ENCODE data around the gene HMX1.

The HMX1 gene

DNA sequence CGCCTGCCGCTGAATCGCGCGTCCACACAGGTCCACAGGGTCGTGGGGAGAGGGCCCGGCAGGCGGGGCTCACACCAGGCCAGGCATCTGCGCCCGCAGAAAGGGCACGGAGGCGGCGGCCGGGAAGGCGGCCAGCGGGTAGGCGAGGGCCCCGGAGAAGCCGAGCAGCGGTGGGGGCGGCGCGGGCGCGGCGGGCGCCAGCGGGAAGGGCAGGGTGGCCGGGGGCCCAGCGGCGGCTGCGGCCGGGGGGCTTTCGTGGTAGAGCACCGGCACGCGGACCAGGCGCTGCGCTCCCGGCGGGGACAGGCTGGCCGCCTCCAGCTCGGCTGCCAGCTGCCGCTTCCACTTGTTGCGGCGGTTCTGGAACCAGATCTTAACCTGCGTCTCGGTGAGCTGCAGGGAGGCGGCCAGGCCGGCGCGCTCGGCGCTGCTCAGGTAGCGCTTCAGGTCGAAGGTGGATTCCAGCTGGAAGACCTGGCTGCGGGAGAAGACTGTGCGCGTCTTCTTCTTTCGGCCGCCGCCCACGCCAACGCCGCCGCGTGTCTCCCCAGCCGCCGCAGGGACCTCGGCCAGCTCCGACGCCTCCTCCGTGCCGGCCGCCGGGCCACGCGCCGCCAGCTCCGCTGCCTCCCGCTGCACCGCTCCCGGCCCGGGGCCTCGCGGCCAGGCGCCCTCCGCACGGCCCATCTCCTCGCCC lies 3.9 kb downstream of the HMX1 start:
- no peak for DNase-seq

DNA sequence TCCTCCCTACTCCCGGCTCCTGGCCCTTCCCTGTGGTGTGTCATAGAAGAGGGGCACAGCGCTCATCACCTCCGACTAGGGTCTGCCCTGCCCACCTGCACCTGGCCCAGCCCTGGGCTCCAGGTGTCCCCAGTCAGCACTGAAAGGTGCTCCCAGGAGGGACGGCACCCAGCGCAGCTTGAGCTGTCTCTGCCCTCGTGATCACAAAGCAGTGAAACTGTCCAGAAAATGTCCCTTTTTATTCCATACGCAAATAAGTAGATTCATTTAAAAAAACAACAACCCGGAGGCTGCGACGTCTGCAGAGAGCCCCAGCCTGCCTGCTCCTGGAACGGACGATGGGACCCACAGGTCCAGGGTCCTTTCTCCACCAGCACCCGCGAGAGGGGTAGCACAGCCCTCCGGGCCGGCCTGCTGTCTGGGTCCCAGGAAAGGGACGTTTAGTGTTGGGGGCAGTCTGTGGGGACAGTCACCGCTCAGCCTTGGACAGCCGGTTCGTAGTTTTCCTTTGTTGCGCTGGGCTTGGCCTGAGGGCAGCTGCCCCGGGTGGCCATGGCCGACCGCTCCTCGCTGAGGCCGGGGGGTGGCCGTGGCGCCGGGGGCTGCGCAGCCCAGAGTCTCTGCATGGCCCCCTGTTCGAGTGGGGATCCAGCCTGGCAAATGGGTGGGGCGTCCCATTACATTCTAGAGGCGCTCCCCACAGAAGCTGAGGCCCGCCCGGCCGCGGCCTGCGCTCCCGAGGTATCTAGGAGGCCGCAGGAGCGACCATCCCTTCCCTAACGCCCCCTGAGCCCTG lies 4.6 kb downstream of the HMX1 start:
- no peak for DNase-seq

DNA sequence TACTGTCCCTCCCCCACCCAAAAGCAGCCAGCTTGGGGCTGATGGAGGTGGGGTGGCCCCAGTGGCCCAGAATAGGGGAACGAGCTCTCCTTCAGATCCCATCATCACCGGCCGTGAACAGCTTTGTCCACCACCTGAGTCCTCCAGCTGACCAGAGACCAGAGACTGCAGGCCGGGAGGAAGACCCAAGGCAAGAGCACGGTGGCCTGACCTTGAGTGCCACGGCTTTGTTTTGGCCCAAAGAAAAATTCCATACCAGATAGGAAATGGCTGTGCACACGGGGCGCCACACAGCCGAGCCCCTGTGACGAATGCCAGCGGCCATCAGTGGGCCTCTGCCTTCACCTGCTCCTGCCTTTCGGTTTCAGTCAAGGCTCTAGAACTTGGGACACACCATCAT lies 5.2 kb downstream of the HMX1 start:
- DNase-seq, result no peak

- no peak for DNase-seq
Observed at GRCh38 chr4:8865681-8866310, 5.8 kb downstream of the HMX1 start.

GRCh38 chr4:8864912-8865680 lies 6.5 kb downstream of the HMX1 start:
- DNase-seq, result no peak

- DNase-seq, result no peak
Observed at GRCh38 chr4:8863686-8864682, 7.7 kb downstream of the HMX1 start.

- DNase-seq, result no peak
Observed at GRCh38 chr4:8862800-8863685, 8.6 kb downstream of the HMX1 start.

GRCh38 chr4:8862334-8862733 lies 9.3 kb downstream of the HMX1 start:
- no peak for DNase-seq

GRCh38 chr4:8861576-8862295 lies 9.9 kb downstream of the HMX1 start:
- DNase-seq, result no peak

- no peak for DNase-seq
Observed at GRCh38 chr4:8860892-8861575, 10.6 kb downstream of the HMX1 start.

GRCh38 chr4:8860096-8860891 lies 11.3 kb downstream of the HMX1 start:
- no peak for DNase-seq

GRCh38 chr4:8859550-8860095 lies 12.0 kb downstream of the HMX1 start:
- DNase-seq, result no peak

- DNase-seq, result no peak
Observed at GRCh38 chr4:8858701-8859210, 12.9 kb downstream of the HMX1 start.

- DNase-seq, result no peak
Observed at GRCh38 chr4:8857766-8858700, 13.6 kb downstream of the HMX1 start.

DNA sequence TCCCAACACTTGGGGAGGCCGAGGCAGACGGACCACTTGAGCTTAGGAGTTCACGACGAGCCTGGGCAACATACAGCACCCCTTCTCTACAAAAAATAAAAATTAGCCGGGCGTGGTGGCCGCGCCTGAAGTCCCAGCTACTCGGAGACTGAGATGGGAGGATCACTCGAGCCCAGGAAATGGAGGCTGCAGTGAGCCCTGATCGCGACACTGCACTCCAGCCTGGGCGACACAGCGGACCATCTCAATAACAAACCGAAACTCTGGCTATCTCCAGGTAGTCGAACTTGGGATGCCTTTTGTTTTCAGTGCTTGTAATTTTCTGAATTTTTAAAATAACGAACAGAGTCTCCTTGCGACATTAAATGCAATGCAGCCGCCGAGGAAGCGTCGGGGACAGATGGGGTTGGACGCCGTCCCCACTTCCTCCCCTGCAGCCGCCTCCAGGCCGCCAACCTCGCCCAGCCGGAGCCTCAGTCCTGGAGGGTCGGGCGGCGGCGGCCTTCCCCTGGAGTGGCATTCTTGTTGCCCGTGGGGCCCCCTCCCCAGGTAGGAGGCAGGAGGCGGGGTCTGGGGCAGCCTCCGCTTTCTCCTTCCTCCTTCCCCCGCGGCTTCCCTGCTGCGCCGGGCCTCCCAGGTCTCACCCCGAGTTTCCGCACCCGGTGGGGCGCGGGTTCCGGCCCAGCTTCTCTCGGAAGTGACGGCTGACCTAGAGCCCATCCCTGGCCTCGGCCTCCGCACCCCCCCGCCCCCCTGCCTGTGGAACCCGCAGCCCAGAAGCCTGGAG lies 14.6 kb downstream of the HMX1 start:
- DNase-seq, result no peak

DNA sequence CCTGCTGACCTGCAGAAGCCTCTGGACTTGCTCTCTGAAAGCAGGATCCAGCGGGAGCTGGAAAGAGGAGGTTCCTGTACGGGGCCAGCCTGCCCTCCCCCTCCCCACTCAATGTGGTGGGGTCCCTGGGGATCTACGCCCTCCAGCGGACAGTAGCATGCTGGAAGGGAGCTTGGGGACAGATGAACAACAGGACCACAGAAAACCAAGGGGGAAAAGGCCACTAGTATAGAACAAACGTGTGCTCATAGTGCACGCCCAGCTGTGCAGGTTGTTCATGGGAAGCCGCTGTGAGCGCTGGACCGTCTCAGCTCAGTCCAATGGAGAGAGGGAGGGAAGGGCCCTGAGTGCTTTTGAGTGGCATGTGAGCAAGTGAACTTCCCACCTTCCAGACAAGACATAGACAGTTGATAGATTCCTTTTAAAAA lies 15.8 kb downstream of the HMX1 start:
- no peak for DNase-seq

All from NCI-H226 (cell line).